Adrenal gland (tissue), 5 donors: ENCODE data around the gene PKNOX1.

ENCODE experiments used
- POLR2A ChIP-seq, 2 donors: fragments of 450-650 bp; IDR thresholded peaks; one replicate each; pipeline ENCODE4 v1.6.1; 2017; ENCODE audit warnings: antibody characterized with exemption in 2 of 2, mild to moderate bottlenecking in 2 of 2, moderate library complexity in 1 of 2
- TF ChIP-seq, protein P1 (sequence below), 6 experiments: fragments of 450-650 bp in 4 of 6; fragments of 200-600 bp in 2 of 6; sonication (generic) in 1 of 6; IDR thresholded peaks; 1 replicate in 5 of 6; 2 replicates in 1 of 6; pipeline versions ENCODE4 v1.5.1 to v1.8.0; 2016 to 2021; ENCODE audit warnings: antibody characterized with exemption in 6 of 6, mild to moderate bottlenecking in 2 of 6, moderate library complexity in 1 of 6
- donor health status: DM: no; HTN: no; CAD: no.

DNA sequence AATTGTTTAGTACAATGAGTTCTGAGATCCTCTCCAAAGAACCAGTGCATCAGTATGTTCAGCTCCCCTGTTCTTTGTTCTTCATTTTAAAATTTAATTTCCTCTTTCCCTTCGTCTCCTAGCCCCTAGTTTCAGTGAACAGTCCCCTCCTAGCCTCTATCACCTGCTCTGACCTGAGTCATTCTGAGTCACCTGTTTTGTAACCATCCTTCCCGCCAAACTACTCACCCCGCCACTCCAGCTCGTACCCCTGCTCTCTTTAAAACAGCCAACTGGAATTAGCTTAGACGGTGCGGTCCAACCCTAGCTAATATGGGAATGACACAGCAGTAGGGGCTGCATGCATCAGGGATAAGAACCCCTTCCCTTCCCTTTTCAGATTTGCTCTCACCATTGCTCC is 32.1 kb upstream of the PKNOX1 start:
- TF ChIP-seq, protein P1, sequence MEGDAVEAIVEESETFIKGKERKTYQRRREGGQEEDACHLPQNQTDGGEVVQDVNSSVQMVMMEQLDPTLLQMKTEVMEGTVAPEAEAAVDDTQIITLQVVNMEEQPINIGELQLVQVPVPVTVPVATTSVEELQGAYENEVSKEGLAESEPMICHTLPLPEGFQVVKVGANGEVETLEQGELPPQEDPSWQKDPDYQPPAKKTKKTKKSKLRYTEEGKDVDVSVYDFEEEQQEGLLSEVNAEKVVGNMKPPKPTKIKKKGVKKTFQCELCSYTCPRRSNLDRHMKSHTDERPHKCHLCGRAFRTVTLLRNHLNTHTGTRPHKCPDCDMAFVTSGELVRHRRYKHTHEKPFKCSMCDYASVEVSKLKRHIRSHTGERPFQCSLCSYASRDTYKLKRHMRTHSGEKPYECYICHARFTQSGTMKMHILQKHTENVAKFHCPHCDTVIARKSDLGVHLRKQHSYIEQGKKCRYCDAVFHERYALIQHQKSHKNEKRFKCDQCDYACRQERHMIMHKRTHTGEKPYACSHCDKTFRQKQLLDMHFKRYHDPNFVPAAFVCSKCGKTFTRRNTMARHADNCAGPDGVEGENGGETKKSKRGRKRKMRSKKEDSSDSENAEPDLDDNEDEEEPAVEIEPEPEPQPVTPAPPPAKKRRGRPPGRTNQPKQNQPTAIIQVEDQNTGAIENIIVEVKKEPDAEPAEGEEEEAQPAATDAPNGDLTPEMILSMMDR (IDR thresholded peaks at IDR 0.05), result no peak
- TF ChIP-seq POLR2A (IDR thresholded peaks at IDR 0.05), result no peak
